Endothelial cell of umbilical vein (primary cell): ENCODE measurements around the gene ARHGEF26. TPM values are rescaled to one million over a fixed set of nuclear protein-coding genes. Genes with fewer than 3 reads are reported as not detected.
"Not testable (repeated sequence)": the region's sequence is repeated elsewhere in the genome, so short reads cannot be mapped to it uniquely, and the experiment has no call there.

Experiments used
- BruUV-seq: library from RNA; stranded (reverse); fragments of 400-500 nt; replicated peaks from 2 replicates; lab custom pipeline; 2021; lab: Mats Ljungman, UMichigan
- CTCF ChIA-PET: fragments of 300-600, 350-600 bp; sonication (Branson Sonifier 250); formaldehyde crosslinking; loops from one replicate; lab custom pipeline; 2021; ENCODE audit warnings: antibody characterized with exemption, inconsistent platforms; lab: Charles Lee
- POLR2A ChIA-PET: fragments of 300-600, 350-600 bp; sonication (Branson Sonifier 250); formaldehyde crosslinking; loops from one replicate; lab custom pipeline; 2021; ENCODE audit warnings: antibody characterized with exemption, inconsistent platforms; lab: Charles Lee
- DNase-seq: peaks from one replicate; pipeline ENCODE4 v3.0.0-alpha.2; 2011; ENCODE audit warnings: low read depth, low spot score
- FAIRE-seq: peaks from 2 replicates; lab custom pipeline; 2011; peaks lifted over from hg19 to GRCh38; lab: Jason Lieb, UNC
- H2AFZ ChIP-seq: 2 replicates; pipeline ENCODE4 v1.6.0; 2012; ENCODE audit warnings: low read depth, low read length, control low read depth, inconsistent platforms
- H3K27ac ChIP-seq: 2 replicates; pipeline ENCODE4 v1.5.1; 2011; ENCODE audit warnings: low read depth, mild to moderate bottlenecking, control low read depth, low read length, moderate library complexity; ENCODE audit not compliant: insufficient read depth
- H3K27me3 ChIP-seq, 2 experiments: 2 replicates each; pipeline versions ENCODE4 v1.6.0 to v1.6.1; 2011; ENCODE audit warnings: low read length in 2 of 2, mixed read lengths in 1 of 2; ENCODE audit not compliant: control insufficient read depth in 2 of 2, insufficient read depth in 2 of 2
- H3K36me3 ChIP-seq, 2 experiments: 2 replicates in 1 of 2; 3 replicates in 1 of 2; pipeline ENCODE4 v1.5.1; 2011; ENCODE audit warnings: low read length in 2 of 2, mild to moderate bottlenecking in 1 of 2, moderate library complexity in 1 of 2; ENCODE audit not compliant: control insufficient read depth in 2 of 2, insufficient read depth in 2 of 2; ENCODE audit errors: extremely low read depth in 1 of 2
- H3K4me1 ChIP-seq: 3 replicates; pipeline ENCODE4 v1.5.1; 2011; ENCODE audit warnings: mild to moderate bottlenecking, low read length; ENCODE audit not compliant: control insufficient read depth, insufficient read depth; ENCODE audit errors: extremely low read depth
- H3K4me2 ChIP-seq: 2 replicates; pipeline ENCODE4 v1.6.1; 2011; ENCODE audit warnings: low read length, control low read depth, mixed read lengths; ENCODE audit not compliant: insufficient read depth
- H3K4me3 ChIP-seq, 3 experiments: fragments of 200-600 bp in 1 of 3; sonication (generic), shearing (Covaris generic) in 1 of 3; replicated peaks in 1 of 3; 2 replicates each; pipeline ENCODE4 v1.5.1; 2011 to 2016; ENCODE audit warnings: control low read depth in 3 of 3, low read length in 3 of 3, mild to moderate bottlenecking in 2 of 3, inconsistent platforms in 1 of 3, low read depth in 1 of 3, moderate library complexity in 1 of 3; ENCODE audit not compliant: insufficient read depth in 1 of 3
- H3K79me2 ChIP-seq: 2 replicates; pipeline ENCODE4 v1.6.0; 2012; ENCODE audit warnings: low read length, inconsistent platforms; ENCODE audit not compliant: control insufficient read depth, insufficient read depth
- H3K9ac ChIP-seq: replicated peaks from 2 replicates; pipeline ENCODE3; 2011; ENCODE audit warnings: low read length, control low read depth; ENCODE audit not compliant: insufficient read depth; ENCODE audit errors: extremely low read depth
- H3K9me1 ChIP-seq: replicated peaks from 3 replicates; pipeline ENCODE4 v1.6.0; 2011; ENCODE audit warnings: mild to moderate bottlenecking, low read length; ENCODE audit not compliant: control insufficient read depth, insufficient read depth; ENCODE audit errors: extremely low read depth
- H3K9me3 ChIP-seq: replicated peaks from 2 replicates; pipeline ENCODE4 v1.5.1; 2012; ENCODE audit warnings: low read length, inconsistent platforms; ENCODE audit not compliant: control insufficient read depth, insufficient read depth
- H4K20me1 ChIP-seq: replicated peaks from 2 replicates; pipeline ENCODE3; 2011; ENCODE audit warnings: mild to moderate bottlenecking, low read length; ENCODE audit not compliant: control insufficient read depth, insufficient read depth; ENCODE audit errors: extremely low read depth
- EZH2 ChIP-seq: IDR thresholded peaks from 2 replicates; pipeline ENCODE4 v1.6.1; 2012; ENCODE audit warnings: borderline replicate concordance, low read depth, mild to moderate bottlenecking, moderate library complexity, low read length, inconsistent platforms; ENCODE audit not compliant: severe bottlenecking
- FOS ChIP-seq: IDR thresholded peaks from 2 replicates; pipeline ENCODE4 v1.6.1; 2011; ENCODE audit warnings: mild to moderate bottlenecking, low read length, moderate library complexity, borderline replicate concordance; ENCODE audit not compliant: insufficient read depth
- GATA2 ChIP-seq: IDR thresholded peaks from 2 replicates; pipeline ENCODE4 v1.7.0; 2011; ENCODE audit warnings: low read depth, mild to moderate bottlenecking, moderate library complexity, mixed read lengths, low read length; ENCODE audit not compliant: insufficient read length, insufficient read depth
- JUN ChIP-seq: IDR thresholded peaks from 2 replicates; pipeline ENCODE4 v1.6.1; 2011; ENCODE audit warnings: borderline replicate concordance, low read depth; ENCODE audit not compliant: insufficient read length, insufficient read depth
- MYC ChIP-seq: IDR thresholded peaks from one replicate; pipeline ENCODE4 v1.6.1; 2011; ENCODE audit warnings: mild to moderate bottlenecking, low read depth, low read length
- POLR2A ChIP-seq: IDR thresholded peaks from 2 replicates; pipeline ENCODE4 v1.6.1; 2012; ENCODE audit warnings: low read depth, mild to moderate bottlenecking, control low read depth, low read length
- POLR2AphosphoS5 ChIP-seq: IDR thresholded peaks from 2 replicates; pipeline ENCODE4 v1.6.1; 2012; ENCODE audit warnings: low read depth, mild to moderate bottlenecking, control low read depth, low read length, moderate library complexity; ENCODE audit not compliant: insufficient read depth
- dilution Hi-C: fragments of 300-500 bp; cut with MboI; formaldehyde crosslinking; loops from one replicate; pipeline ENCODE4 v1.15.0; 2019; ENCODE audit warnings: low sequenced_read_pairs; ENCODE audit not compliant: extremely low pct_ligation_motif_present
- intact Hi-C: fragments of 100-400 bp; cut with micrococcal nuclease; formaldehyde crosslinking; loops from one replicate; pipeline ENCODE4 v1.10.0; 2022
- polyA plus RNA-seq, 4 experiments: library from polyadenylated mRNA; depleted of rRNA in 3 of 4; stranded (reverse) in 3 of 4; unstranded in 1 of 4; fragments of >200 nt; gene quantifications; 2 replicates each; pipeline versions ENCODE4 v1.2.1 to v1.2.3, GENCODE V29; 2011 to 2012; ENCODE audit warnings: missing spikeins in 1 of 4
- total RNA-seq: library from RNA; stranded (reverse); gene quantifications from 2 replicates; pipeline ENCODE4 v1.2.3, GENCODE V29; 2021
- TF ChIP-seq, protein P1 (sequence below), 2 donors: IDR thresholded peaks; 1 replicate in 1 of 2; 2 replicates in 1 of 2; pipeline ENCODE4 v1.5.1; 2011; ENCODE audit warnings: low read length in 2 of 2, mild to moderate bottlenecking in 2 of 2, moderate library complexity in 2 of 2, control low read depth in 1 of 2, inconsistent platforms in 1 of 2, low read depth in 1 of 2; ENCODE audit not compliant: insufficient read depth in 1 of 2; ENCODE audit errors: extremely low read depth in 1 of 2
- TF ChIP-seq, protein P2 (sequence below): IDR thresholded peaks from 2 replicates; pipeline ENCODE4 v1.6.1; 2011; ENCODE audit not compliant: insufficient read depth, insufficient read length

The ARHGEF26 gene
- total and polyA plus RNA-seq, 2 donors (not counting 3 experiments of a cell fraction or from before 2014, with no cell fraction given), result 0.57 to 2.9 TPM

DNA sequence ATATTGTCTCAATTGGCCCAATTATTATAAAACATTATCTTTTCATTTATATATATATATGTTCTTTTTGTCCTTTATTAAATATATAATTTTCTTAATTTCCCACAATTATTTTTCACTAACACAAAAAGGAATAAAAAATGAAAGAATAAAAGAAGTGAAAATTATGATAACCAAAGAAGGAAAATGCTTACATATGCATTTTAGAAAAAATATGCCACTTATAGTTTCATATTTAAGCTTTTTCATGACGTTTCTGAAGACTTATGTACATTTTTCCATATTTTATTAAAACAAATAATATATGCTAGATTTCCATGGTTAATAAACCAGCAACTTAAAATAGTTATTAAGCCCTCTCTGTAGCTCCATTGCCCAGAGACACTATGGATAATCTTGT lies 34.9 kb upstream of the ARHGEF26 start:
- H3K9me3 ChIP-seq, result no peaks in the 10 kb centered on the region
- CTCF ChIA-PET, result interaction anchor here (1.5 to 1.7 kb wide), 2 partner anchors 16 to 167 kb away, joined by 3 to 6 read pairs; no protein-coding TSS in a partner anchor
- no peaks in the 10 kb centered on the region for H3K4me1 ChIP-seq
- H3K79me2 ChIP-seq, result no peaks in the 10 kb centered on the region
- H3K4me2 ChIP-seq, result no peak overlapping the region
- no peak for FAIRE-seq
- no peak overlapping the region for H2AFZ ChIP-seq
- H4K20me1 ChIP-seq, result no peaks in the 10 kb centered on the region
- POLR2A ChIA-PET, result no interaction called here
- H3K36me3 ChIP-seq, result no peaks in the 10 kb centered on the region
- H3K4me3 ChIP-seq, result no peak overlapping the region
- intact Hi-C loops, result no loop called here
- no peak overlapping the region for H3K9ac ChIP-seq
- DNase-seq, result no peak
- peaks cover 0 to 2% of the 10 kb centered on the region in 2 experiments for H3K27me3 ChIP-seq
- dilution Hi-C loops, result no loop called here
- no TSS peak for BruUV-seq
- H3K9me1 ChIP-seq, result no peaks in the 10 kb centered on the region
- TF ChIP-seq POLR2A, result no peak
- TF ChIP-seq MYC, result no peak
- TF ChIP-seq, protein P1, sequence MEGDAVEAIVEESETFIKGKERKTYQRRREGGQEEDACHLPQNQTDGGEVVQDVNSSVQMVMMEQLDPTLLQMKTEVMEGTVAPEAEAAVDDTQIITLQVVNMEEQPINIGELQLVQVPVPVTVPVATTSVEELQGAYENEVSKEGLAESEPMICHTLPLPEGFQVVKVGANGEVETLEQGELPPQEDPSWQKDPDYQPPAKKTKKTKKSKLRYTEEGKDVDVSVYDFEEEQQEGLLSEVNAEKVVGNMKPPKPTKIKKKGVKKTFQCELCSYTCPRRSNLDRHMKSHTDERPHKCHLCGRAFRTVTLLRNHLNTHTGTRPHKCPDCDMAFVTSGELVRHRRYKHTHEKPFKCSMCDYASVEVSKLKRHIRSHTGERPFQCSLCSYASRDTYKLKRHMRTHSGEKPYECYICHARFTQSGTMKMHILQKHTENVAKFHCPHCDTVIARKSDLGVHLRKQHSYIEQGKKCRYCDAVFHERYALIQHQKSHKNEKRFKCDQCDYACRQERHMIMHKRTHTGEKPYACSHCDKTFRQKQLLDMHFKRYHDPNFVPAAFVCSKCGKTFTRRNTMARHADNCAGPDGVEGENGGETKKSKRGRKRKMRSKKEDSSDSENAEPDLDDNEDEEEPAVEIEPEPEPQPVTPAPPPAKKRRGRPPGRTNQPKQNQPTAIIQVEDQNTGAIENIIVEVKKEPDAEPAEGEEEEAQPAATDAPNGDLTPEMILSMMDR (IDR thresholded peaks at IDR 0.05; ENCODE audit: extremely low read depth in 1 of 2, insufficient read depth in 1 of 2, low read depth in 1 of 2, low read length in 2 of 2), result no peak
- no peak for TF ChIP-seq POLR2AphosphoS5
- no peak for TF ChIP-seq JUN
- TF ChIP-seq, protein P2, sequence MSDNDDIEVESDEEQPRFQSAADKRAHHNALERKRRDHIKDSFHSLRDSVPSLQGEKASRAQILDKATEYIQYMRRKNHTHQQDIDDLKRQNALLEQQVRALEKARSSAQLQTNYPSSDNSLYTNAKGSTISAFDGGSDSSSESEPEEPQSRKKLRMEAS, result no peak
- TF ChIP-seq FOS, result no peak
- TF ChIP-seq GATA2, result no peak
- TF ChIP-seq EZH2, result no peak
- no peak overlapping the region for H3K27ac ChIP-seq

DNA sequence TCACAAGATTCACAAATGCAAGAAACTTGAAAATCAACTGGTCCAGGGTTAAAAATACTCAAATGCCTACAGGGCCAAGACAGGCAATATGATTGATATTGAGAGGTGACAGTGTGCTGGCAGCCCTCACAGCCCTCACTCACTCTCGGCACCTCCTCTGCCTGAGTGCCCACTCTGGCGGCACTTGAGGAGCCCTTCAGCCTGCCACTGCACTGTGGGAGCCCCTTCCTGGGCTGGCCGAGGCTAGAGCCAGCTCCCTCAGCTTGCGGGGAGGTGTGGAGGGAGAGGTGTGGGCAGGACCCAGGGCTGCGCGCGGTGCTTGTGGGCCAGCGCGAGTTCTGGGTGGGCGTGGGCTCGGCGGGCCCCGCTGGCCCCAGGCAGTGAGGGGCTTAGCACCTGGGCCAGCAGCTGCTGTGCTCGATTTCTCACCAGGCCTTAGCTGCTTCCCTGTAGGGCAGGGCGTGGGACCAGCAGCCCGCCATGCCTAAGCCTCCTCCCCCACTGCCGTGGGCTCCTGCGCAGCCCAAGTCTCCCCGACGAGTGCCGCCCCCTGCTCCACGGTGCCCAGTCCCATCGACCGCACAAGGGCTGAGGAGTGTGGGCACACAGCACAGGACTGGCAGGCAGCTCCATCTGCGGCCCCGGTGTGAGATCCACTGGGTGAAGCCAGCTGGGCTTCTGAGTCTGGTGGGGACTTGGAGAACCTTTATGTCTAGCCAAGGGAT lies 33.3 kb upstream of the ARHGEF26 start:
- H3K4me3 ChIP-seq, H3K9ac ChIP-seq, H3K27me3 ChIP-seq, H3K79me2 ChIP-seq, H2AFZ ChIP-seq, H3K36me3 ChIP-seq, POLR2A ChIA-PET, H4K20me1 ChIP-seq, H3K4me2 ChIP-seq, dilution Hi-C loops, H3K9me1 ChIP-seq, H3K4me1 ChIP-seq, H3K9me3 ChIP-seq, DNase-seq, FAIRE-seq, intact Hi-C loops, H3K27ac ChIP-seq, BruUV-seq: not testable (repeated sequence)
- CTCF ChIA-PET, result interaction anchor here (1.2 to 4.4 kb wide), 3 partner anchors 15 to 169 kb away, joined by 3 to 12 read pairs (median 6); no protein-coding TSS in a partner anchor
